Breast epithelium (tissue), 3 donors: ENCODE results near the gene HSD17B8.

Experiments
- CTCF ChIP-seq, 3 donors: fragments of 450-650 bp; IDR thresholded peaks; one replicate each; pipeline ENCODE4 v1.5.1; 2016 to 2017; ENCODE audit warnings: antibody characterized with exemption in 3 of 3, mild to moderate bottlenecking in 3 of 3, moderate library complexity in 3 of 3
- POLR2A ChIP-seq: fragments of 450-650 bp; IDR thresholded peaks from one replicate; pipeline ENCODE4 v1.6.1; 2016; ENCODE audit warnings: antibody characterized with exemption, mild to moderate bottlenecking, moderate library complexity
- POLR2AphosphoS5 ChIP-seq, 3 donors: sonication (generic); formaldehyde crosslinking; IDR thresholded peaks; one replicate each; pipeline ENCODE4 v1.6.1; 2017; ENCODE audit warnings: antibody characterized with exemption in 3 of 3

- TF ChIP-seq CTCF (IDR thresholded peaks at IDR 0.05) (no peak), POLR2A (no peak), POLR2AphosphoS5 (IDR thresholded peaks at IDR 0.05) (no peak)
These were observed 33.2 kb upstream of the HSD17B8 start for GRCh38 chr6:33171016-33171879.
